ENCODE data around the gene PDE6D. TPM values are rescaled to one million over a fixed set of nuclear protein-coding genes. Genes with fewer than 3 reads are reported as not detected.

PDE6D gene
- total RNA-seq, 1 experiment from 2014 or later, result 31.4 TPM

DNA sequence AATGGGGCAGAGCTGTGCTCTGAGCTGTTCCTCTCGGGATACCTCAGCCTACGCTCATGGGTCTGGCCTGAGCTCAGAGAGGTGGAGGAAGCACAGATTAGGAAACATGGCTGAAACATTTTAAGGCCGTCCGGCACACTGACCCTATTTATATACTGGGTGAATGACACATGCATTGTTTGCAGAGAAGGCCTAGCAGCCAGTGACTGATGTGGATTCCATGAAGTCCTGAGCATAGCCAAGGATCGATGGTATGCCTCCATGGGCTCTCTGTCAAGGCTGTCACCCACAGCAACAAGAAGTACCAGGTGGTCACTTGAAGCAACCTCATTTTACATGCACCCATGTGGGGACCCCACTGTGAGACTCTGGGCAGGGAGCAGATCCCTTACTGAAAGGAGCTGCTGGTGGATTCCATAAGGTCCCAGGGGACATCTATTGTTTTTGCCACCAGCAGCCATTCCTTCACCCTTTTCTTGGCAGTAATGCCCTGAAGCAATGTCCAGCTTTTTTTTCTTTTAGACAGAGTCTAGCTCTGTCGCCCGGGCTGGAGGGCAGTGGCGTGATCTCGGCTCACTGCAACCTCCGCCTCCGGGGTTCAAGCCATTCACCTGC lies 64.3 kb downstream of the PDE6D start:
- ChIA-PET CTCF (no interaction called here), POLR2A (no interaction called here)
- Histone ChIP-seq H3K4me3 (ENCODE audit: low read depth in 2 of 2, low read length in 2 of 2) (no peak overlapping the region), H3K9me3 (ENCODE audit: control insufficient read depth, insufficient read depth, low read depth, low read length) (no peaks in the 10 kb centered on the region), H3K27ac (ENCODE audit: low read length) (no peak overlapping the region; the same call in 1 of the 2 replicates), H3K36me3 (ENCODE audit: control insufficient read depth, insufficient read depth, low read length) (peaks cover 7% of the 10 kb centered on the region), H3K4me1 (ENCODE audit: control insufficient read depth, insufficient read depth, low read length) (peaks cover 38% of the 10 kb centered on the region), H3K27me3 (ENCODE audit: control insufficient read depth, insufficient read depth, low read length) (no peaks in the 10 kb centered on the region)
- intact Hi-C loops (cut with micrococcal nuclease; ENCODE audit: unreplicated experiment), result no loop called here
- in situ Hi-C loops (cut with HindIII; ENCODE audit: low pct_unique_long_range_greater_than_20kb, low sequenced_read_pairs), result no loop called here
- ATAC-seq (no peak), DNase-seq (ENCODE audit: low read depth, low spot score) (no peak)
- no TSS peak for BruUV-seq (replicated peaks)
- no peak for TF ChIP-seq TCF7L2 (IDR thresholded peaks at IDR 0.05; ENCODE audit: low read depth, low read length)

DNA sequence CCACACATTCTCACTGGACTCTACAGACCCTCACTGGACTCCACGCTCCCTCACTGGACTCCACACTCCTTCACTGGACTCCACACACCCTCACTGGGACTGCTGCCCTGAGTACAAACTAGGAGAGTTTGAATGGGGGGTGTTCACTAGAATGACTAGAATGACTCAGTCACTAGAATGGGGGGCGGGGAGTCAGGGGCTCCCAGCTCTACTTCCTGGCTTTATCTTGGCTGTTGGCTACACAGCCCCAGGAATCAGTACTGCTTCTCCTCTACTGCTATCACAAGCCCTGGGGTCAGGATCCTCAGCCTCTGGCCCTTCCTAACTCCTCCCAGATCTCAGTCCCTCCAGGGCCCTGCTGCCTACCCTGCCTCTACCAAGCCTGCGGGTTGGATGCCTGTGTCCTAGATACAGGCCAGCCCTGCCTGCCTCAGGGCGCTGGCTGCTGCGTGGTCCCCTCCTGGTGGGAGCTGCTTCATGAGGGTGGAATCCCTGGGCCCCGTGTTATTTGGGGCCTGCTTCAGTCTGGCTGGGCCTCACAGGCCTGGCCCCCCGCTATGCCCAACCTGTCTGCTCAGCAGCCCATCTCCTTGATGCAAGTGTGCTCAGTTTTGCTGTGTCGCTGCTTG lies 65.0 kb downstream of the PDE6D start:
- H3K27ac ChIP-seq (ENCODE audit: low read length), result peak overlapping the region; percentile 7; the same call in 1 of the 2 replicates
- CTCF ChIA-PET, result interaction anchor here (2.7 kb wide), 1 partner anchor 39 kb away, joined by 74 read pairs; no protein-coding TSS in a partner anchor
- no peak for ATAC-seq

DNA sequence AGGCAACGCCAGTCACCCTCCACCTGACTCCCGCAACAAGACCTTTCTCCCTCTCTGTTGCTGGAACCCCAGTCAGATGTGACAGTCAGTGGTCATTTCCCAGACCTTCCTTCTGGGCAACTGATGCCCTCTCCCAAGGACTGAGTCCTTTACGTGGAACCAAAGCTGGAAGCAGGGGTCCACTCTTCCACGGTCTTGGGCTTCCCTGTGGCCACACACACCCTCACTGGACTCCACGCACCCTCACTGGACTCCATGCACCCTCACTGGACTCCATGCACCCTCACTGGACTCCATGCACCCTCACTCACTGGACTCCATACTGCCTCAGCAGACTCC lies 65.6 kb downstream of the PDE6D start:
- peaks cover 11% of the 10 kb centered on the region for H3K36me3 ChIP-seq (ENCODE audit: control insufficient read depth, insufficient read depth, low read length)
- CTCF ChIA-PET, result interaction anchor here (1.0 to 2.7 kb wide), 4 partner anchors 27 to 43 kb away, joined by 3 to 74 read pairs (median 12); no protein-coding TSS in a partner anchor
- H3K4me1 ChIP-seq (ENCODE audit: control insufficient read depth, insufficient read depth, low read length), result peaks cover 42% of the 10 kb centered on the region
- no peaks in the 10 kb centered on the region for H3K9me3 ChIP-seq (ENCODE audit: control insufficient read depth, insufficient read depth, low read depth, low read length)
- POLR2A ChIA-PET, result interaction anchor here (0.6 kb wide), 1 partner anchor 102 kb away, joined by 4 read pairs; no protein-coding TSS in a partner anchor
- no peak overlapping the region for H3K4me3 ChIP-seq (ENCODE audit: low read depth in 2 of 2, low read length in 2 of 2)
- in situ Hi-C loops (cut with HindIII; ENCODE audit: low pct_unique_long_range_greater_than_20kb, low sequenced_read_pairs), result no loop called here
- DNase-seq (ENCODE audit: low read depth, low spot score) (no peak), ATAC-seq (peak; percentile 0; the same call in 1 of the 2 replicates)
- TF ChIP-seq, protein P1, sequence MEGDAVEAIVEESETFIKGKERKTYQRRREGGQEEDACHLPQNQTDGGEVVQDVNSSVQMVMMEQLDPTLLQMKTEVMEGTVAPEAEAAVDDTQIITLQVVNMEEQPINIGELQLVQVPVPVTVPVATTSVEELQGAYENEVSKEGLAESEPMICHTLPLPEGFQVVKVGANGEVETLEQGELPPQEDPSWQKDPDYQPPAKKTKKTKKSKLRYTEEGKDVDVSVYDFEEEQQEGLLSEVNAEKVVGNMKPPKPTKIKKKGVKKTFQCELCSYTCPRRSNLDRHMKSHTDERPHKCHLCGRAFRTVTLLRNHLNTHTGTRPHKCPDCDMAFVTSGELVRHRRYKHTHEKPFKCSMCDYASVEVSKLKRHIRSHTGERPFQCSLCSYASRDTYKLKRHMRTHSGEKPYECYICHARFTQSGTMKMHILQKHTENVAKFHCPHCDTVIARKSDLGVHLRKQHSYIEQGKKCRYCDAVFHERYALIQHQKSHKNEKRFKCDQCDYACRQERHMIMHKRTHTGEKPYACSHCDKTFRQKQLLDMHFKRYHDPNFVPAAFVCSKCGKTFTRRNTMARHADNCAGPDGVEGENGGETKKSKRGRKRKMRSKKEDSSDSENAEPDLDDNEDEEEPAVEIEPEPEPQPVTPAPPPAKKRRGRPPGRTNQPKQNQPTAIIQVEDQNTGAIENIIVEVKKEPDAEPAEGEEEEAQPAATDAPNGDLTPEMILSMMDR (IDR thresholded peaks at IDR 0.05), result no peak; the same call in 1 of the 2 replicates
- TF ChIP-seq SIN3A (IDR thresholded peaks at IDR 0.05; ENCODE audit: borderline replicate concordance, insufficient read depth, low read depth, low read length), result 0 out of 2 replicates have a peak, but pooled peaks have one; percentile 5
- no peak overlapping the region for H3K27ac ChIP-seq (ENCODE audit: low read length)
- BruUV-seq (replicated peaks), result no TSS peak
- no peaks in the 10 kb centered on the region for H3K27me3 ChIP-seq (ENCODE audit: control insufficient read depth, insufficient read depth, low read length)
- intact Hi-C loops (cut with micrococcal nuclease; ENCODE audit: unreplicated experiment), result loop anchor here (1.0 to 2.0 kb wide), 2 partner anchors 67 to 103 kb away; no protein-coding TSS in a partner anchor

More for the DNA sequence above, 65.0 kb downstream of the PDE6D start:
- BruUV-seq (replicated peaks), result no TSS peak
- in situ Hi-C loops (cut with HindIII; ENCODE audit: low pct_unique_long_range_greater_than_20kb, low sequenced_read_pairs) (no loop called here), intact Hi-C loops (cut with micrococcal nuclease; ENCODE audit: unreplicated experiment) (loop anchor here (1.0 to 2.0 kb wide), 2 partner anchors 67 to 104 kb away; no protein-coding TSS in a partner anchor)
- Histone ChIP-seq H3K4me3 (ENCODE audit: low read depth in 2 of 2, low read length in 2 of 2) (no peak overlapping the region), H3K27me3 (ENCODE audit: control insufficient read depth, insufficient read depth, low read length) (no peaks in the 10 kb centered on the region), H3K36me3 (ENCODE audit: control insufficient read depth, insufficient read depth, low read length) (peaks cover 11% of the 10 kb centered on the region), H3K9me3 (ENCODE audit: control insufficient read depth, insufficient read depth, low read depth, low read length) (no peaks in the 10 kb centered on the region), H3K4me1 (ENCODE audit: control insufficient read depth, insufficient read depth, low read length) (peaks cover 42% of the 10 kb centered on the region)
- POLR2A ChIA-PET, result no interaction called here
- no peak for DNase-seq (ENCODE audit: low read depth, low spot score)
- TF ChIP-seq POLR2AphosphoS5 (IDR thresholded peaks at IDR 0.05; ENCODE audit: low read depth, low read length) (no peak), SIN3A (IDR thresholded peaks at IDR 0.05; ENCODE audit: borderline replicate concordance, insufficient read depth, low read depth, low read length) (0 out of 2 replicates have a peak, but pooled peaks have one; percentile 8), TCF7L2 (IDR thresholded peaks at IDR 0.05; ENCODE audit: low read depth, low read length) (no peak)
- TF ChIP-seq, protein P1 (IDR thresholded peaks at IDR 0.05), result no peak
